Muscle of leg (tissue), 11 donors: ENCODE measurements around the gene TRIM13. TPM values are rescaled to one million over a fixed set of nuclear protein-coding genes. Genes with fewer than 3 reads are reported as not detected.

Experiments
- DNase-seq: peaks from one replicate; pipeline ENCODE4 v3.0.0; 2013
- H3K27ac ChIP-seq: one replicate; pipeline ENCODE4 v1.5.1; 2013; ENCODE audit warnings: mild to moderate bottlenecking, low read length, control low read depth
- H3K27me3 ChIP-seq: one replicate; pipeline ENCODE4 v1.6.1; 2013; ENCODE audit warnings: low read length; ENCODE audit not compliant: control insufficient read depth, insufficient read depth
- H3K36me3 ChIP-seq: one replicate; pipeline ENCODE4 v1.6.1; 2013; ENCODE audit warnings: low read length; ENCODE audit not compliant: control insufficient read depth, insufficient read depth
- H3K4me1 ChIP-seq: one replicate; pipeline ENCODE4 v1.6.1; 2013; ENCODE audit warnings: low read length; ENCODE audit not compliant: control insufficient read depth, insufficient read depth
- H3K4me3 ChIP-seq: one replicate; pipeline ENCODE4 v1.5.1; 2013; ENCODE audit warnings: low read length, control low read depth
- H3K9me3 ChIP-seq: replicated peaks from 2 replicates; pipeline ENCODE4 v1.6.1; 2013; ENCODE audit warnings: low read depth, low read length; ENCODE audit not compliant: control insufficient read depth
- WGBS: methylation state at CpG from one replicate; pipeline ENCODE4 v1.1.5; 2013; ENCODE audit warnings: missing lambda C conversion rate; ENCODE audit not compliant: insufficient coverage; 5-methylcytosine and 5-hydroxymethylcytosine counted together
- polyA plus RNA-seq, 8 donors: library from polyadenylated mRNA; unstranded; fragments of 120-200 nt; gene quantifications; one replicate each; pipeline versions ENCODE4 v1.2.1 to v1.2.3, GENCODE V29; 2013; ENCODE audit warnings: inconsistent platforms in 1 of 8, low replicate concordance in 1 of 8; ENCODE audit not compliant: insufficient read length in 8 of 8, insufficient read depth in 1 of 8
- total RNA-seq: library from RNA; stranded (reverse); fragments of 120-200 nt; gene quantifications from one replicate; pipeline ENCODE4 v1.2.4, GENCODE V29; 2013

The TRIM13 gene
- total and polyA plus RNA-seq, 9 donors: 19.7 to 26.4 (median 23.5) TPM

- Histone ChIP-seq H3K9me3 (no peaks in the 10 kb centered on the region), H3K27me3 (no peaks in the 10 kb centered on the region), H3K36me3 (peaks cover 21% of the 10 kb centered on the region), H3K4me3 (no peak overlapping the region), H3K4me1 (no peaks in the 10 kb centered on the region), H3K27ac (no peak overlapping the region)
- no CpG with 5 or more reads among the region's 1 CpG for WGBS
- no peak for DNase-seq
These were observed 17.5 kb downstream of the TRIM13 start for GRCh38 chr13:50014386-50014785.

- Histone ChIP-seq H3K9me3 (no peaks in the 10 kb centered on the region), H3K27ac (no peak within 1 kb of the TSS), H3K4me1 (no peaks in the 10 kb centered on the region), H3K36me3 (peaks cover 25% of the 10 kb centered on the region), H3K4me3 (no peak within 1 kb of the TSS), H3K27me3 (no peaks in the 10 kb centered on the region)
- peak; percentile 52 for DNase-seq
- WGBS: no CpG with 5 or more reads among the region's 5 CpGs
These were observed 18.4 kb downstream of the TRIM13 start, which contains the start of gene KCNRG for GRCh38 chr13:50015258-50015657. Gene KCNRG, plus strand, starts transcription at chr13:50015444. Its CDS starts 50 bp downstream, at chr13:50015494.

DNA sequence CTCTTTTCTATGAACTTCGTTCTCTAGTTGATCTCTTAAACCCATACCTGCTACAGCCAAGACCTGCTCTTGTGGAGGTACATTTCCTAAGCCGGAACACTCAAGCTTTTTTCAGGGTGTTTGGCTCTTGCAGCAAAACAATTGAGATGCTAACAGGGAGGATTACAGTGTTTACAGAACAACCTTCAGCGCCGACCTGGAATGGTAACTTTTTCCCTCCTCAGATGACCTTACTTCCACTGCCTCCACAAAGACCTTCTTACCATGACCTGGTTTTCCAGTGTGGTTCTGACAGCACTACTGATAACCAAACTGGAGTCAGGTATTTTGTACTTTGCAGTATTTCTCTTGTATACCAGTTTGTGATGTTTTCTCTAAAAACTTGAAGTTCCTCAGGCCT is 18.9 kb downstream of the TRIM13 start:
- WGBS: no CpG with 5 or more reads among the region's 4 CpGs
- Histone ChIP-seq H3K9me3 (no peaks in the 10 kb centered on the region), H3K4me1 (no peaks in the 10 kb centered on the region), H3K4me3 (no peak overlapping the region), H3K27me3 (no peaks in the 10 kb centered on the region), H3K27ac (no peak overlapping the region), H3K36me3 (peaks cover 29% of the 10 kb centered on the region)
- no peak for DNase-seq

DNA sequence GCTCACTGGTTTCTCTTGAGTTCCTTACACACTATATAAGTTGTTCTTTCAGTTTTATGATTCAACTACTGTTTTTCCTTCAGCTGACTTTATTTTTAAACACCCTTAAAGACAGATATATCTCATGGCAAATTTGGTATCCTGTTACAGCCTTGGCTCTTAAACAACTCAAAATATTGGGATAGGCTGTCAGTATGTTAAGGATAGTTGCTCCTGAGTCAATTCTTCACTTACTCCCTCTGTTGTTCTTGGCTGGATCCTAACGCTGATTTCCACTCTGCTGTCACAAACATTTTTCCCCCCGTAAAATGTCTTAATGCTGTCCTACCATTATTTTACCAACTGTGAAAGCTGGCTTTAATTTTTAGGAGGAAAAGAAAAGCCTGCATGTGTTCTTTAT is 19.6 kb downstream of the TRIM13 start:
- Histone ChIP-seq H3K4me3 (no peak overlapping the region), H3K27me3 (no peaks in the 10 kb centered on the region), H3K27ac (no peak overlapping the region), H3K4me1 (no peaks in the 10 kb centered on the region), H3K36me3 (peaks cover 29% of the 10 kb centered on the region), H3K9me3 (no peaks in the 10 kb centered on the region)
- no peak for DNase-seq
- no CpG with 5 or more reads among the region's 2 CpGs for WGBS

DNA sequence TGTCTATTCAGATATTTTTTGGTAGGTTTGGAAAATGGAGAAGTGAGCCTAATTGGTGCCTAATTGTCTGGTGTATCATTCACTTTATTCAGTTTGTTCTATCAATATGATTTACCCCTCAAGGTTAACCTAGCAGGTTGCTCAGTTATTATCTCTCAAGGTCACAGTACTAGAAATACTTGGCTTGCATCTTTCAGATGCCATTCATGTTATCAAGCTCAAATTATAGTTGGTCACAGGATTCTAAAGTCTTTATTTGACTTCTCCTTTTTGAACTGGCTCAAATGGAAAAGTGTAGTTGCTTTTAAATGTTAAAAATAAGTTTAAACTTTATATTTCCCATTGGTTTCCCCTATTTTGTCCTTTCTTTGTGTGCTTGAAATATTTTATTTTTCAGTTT is 21.0 kb downstream of the TRIM13 start:
- H3K27me3 ChIP-seq: no peaks in the 10 kb centered on the region
- DNase-seq: no peak
- no peaks in the 10 kb centered on the region for H3K9me3 ChIP-seq
- H3K4me3 ChIP-seq: no peak overlapping the region
- H3K36me3 ChIP-seq: peaks cover 18% of the 10 kb centered on the region
- no peaks in the 10 kb centered on the region for H3K4me1 ChIP-seq
- no peak overlapping the region for H3K27ac ChIP-seq

- H3K36me3 ChIP-seq: peaks cover 15% of the 10 kb centered on the region
- H3K9me3 ChIP-seq: no peaks in the 10 kb centered on the region
- H3K4me3 ChIP-seq: no peak overlapping the region
- no peaks in the 10 kb centered on the region for H3K4me1 ChIP-seq
- no peak for DNase-seq
- WGBS: no CpG with 5 or more reads among the region's 1 CpG
- H3K27ac ChIP-seq: no peak overlapping the region
- H3K27me3 ChIP-seq: no peaks in the 10 kb centered on the region
These were observed 28.6 kb downstream of the TRIM13 start for GRCh38 chr13:50025436-50025835.

DNA sequence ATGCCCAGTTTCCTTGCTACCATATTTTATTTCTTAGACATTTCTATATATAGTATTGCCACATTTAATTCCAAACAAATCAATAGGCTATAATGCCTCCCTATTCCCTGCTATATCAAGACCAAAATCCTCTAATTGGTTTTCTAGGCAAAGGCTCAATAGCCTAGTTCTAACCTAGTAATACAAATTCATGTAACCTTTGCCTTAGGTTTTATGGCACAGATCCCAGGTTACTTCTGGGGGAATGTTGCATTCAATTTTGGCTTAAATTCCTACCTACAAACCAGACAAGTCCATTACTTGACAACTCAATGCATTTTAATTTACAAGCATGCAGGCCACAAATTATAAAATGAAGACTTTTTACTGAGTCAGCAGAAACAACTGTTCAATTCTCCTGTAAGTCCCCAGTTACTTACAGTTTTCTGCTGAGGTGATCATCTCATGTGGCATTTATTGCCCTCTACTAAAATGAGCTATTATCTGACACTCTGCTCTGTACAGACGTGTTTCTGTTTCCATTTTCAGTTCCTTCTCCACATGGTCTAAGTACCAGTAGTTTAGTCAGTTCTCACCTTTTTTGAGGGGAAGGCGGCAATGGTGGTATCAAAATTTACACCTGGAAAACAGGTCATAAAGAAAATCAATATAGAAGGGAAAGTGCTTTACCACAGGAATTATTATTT is 30.1 kb downstream of the TRIM13 start:
- no peak for DNase-seq
- H3K27ac ChIP-seq: no peak overlapping the region
- no peaks in the 10 kb centered on the region for H3K9me3 ChIP-seq
- no peaks in the 10 kb centered on the region for H3K4me1 ChIP-seq
- no peaks in the 10 kb centered on the region for H3K27me3 ChIP-seq
- peaks cover 8% of the 10 kb centered on the region for H3K36me3 ChIP-seq
- H3K4me3 ChIP-seq: no peak overlapping the region
- 40% methylated on average over 1 of the region's 2 CpGs for WGBS

- no peak overlapping the region for H3K4me3 ChIP-seq
- H3K36me3 ChIP-seq: peaks cover 4% of the 10 kb centered on the region
- no peak for DNase-seq
- H3K27me3 ChIP-seq: no peaks in the 10 kb centered on the region
- H3K4me1 ChIP-seq: no peaks in the 10 kb centered on the region
- H3K9me3 ChIP-seq: no peaks in the 10 kb centered on the region
- H3K27ac ChIP-seq: no peak overlapping the region
- WGBS: no CpG with 5 or more reads among the region's 3 CpGs
These were observed 33.5 kb downstream of the TRIM13 start for GRCh38 chr13:50030315-50030714.

DNA sequence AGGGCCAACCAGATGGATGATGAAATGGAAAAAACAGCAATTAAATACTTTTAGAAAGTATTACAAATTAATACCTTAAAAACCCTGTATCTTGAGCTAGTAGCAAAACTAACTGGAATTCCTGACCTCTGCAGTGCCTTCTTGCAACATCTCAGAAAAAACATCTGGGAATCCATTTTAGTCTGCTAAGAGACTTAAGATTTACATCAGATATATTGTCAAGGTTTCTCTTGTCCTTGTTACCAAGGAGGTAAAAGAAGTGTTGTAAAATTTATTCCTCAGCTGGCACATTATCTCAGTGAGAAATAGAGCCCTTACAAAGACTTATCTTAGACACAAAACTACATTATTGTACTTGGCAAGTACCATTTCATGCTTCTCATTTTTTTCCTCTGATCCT is 36.9 kb downstream of the TRIM13 start:
- no peaks in the 10 kb centered on the region for H3K36me3 ChIP-seq
- no peaks in the 10 kb centered on the region for H3K4me1 ChIP-seq
- peak; percentile 70 for DNase-seq
- H3K27me3 ChIP-seq: no peaks in the 10 kb centered on the region
- no peaks in the 10 kb centered on the region for H3K9me3 ChIP-seq
- no peak overlapping the region for H3K4me3 ChIP-seq
- no peak overlapping the region for H3K27ac ChIP-seq

DNA sequence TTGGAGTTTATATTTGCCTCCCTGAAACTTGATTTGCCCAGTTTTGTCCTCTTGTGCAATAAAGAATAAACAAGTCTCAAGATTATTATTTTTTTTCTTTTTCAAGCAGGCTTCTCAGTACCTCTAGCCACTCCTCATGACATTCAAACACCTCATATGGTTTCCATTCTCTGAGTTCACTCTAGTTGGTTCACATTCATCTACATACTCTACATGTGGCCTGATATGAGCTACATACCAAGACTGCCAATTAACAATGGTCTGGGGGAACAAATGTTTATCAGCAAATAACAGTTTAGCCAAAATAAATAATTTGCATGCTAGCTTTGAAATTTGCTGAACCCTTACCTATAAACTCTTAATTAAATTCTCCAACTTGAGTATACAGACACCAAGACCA is 40.9 kb downstream of the TRIM13 start:
- no peaks in the 10 kb centered on the region for H3K9me3 ChIP-seq
- H3K4me3 ChIP-seq: no peak overlapping the region
- DNase-seq: no peak
- H3K27ac ChIP-seq: no peak overlapping the region
- H3K4me1 ChIP-seq: no peaks in the 10 kb centered on the region
- no peaks in the 10 kb centered on the region for H3K36me3 ChIP-seq
- no peaks in the 10 kb centered on the region for H3K27me3 ChIP-seq

DNA sequence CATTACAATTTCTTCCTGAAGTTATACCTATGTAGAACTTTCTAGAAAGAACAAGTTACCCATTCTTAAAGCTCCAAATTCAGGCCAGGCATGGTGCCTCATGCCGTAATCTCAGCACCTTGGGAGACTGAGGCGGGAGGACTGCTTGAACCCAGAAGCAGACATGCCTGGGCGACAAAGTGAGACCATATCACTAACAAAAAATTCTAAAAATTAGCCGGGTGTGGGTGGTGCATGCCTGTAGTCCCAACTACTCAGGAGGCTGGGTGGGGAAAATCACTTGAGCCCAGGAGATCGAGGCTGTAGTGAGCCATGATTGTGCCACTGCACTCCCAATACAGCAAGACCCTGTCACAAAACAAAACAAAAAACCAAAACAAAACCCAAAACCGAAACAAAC is 41.4 kb downstream of the TRIM13 start:
- no peak overlapping the region for H3K4me3 ChIP-seq
- no peak for DNase-seq
- WGBS: 100% methylated on average over 2 of the region's 6 CpGs
- no peak overlapping the region for H3K27ac ChIP-seq
- H3K27me3 ChIP-seq: no peaks in the 10 kb centered on the region
- H3K36me3 ChIP-seq: no peaks in the 10 kb centered on the region
- no peaks in the 10 kb centered on the region for H3K4me1 ChIP-seq
- no peaks in the 10 kb centered on the region for H3K9me3 ChIP-seq
